GM12872 (cell line): ENCODE results near the gene ACOX2.

Experiments used
- CTCF ChIP-seq: IDR thresholded peaks from 3 replicates; pipeline ENCODE4 v1.5.1; 2011; ENCODE audit warnings: low read depth, mild to moderate bottlenecking, low read length, moderate library complexity; ENCODE audit not compliant: insufficient read depth

The ACOX2 gene

GRCh38 chr3:58526515-58526957 lies 10.5 kb downstream of the ACOX2 start:
- no peak for TF ChIP-seq CTCF

GRCh38 chr3:58524326-58524888 lies 12.6 kb downstream of the ACOX2 start:
- TF ChIP-seq CTCF = no peak

DNA sequence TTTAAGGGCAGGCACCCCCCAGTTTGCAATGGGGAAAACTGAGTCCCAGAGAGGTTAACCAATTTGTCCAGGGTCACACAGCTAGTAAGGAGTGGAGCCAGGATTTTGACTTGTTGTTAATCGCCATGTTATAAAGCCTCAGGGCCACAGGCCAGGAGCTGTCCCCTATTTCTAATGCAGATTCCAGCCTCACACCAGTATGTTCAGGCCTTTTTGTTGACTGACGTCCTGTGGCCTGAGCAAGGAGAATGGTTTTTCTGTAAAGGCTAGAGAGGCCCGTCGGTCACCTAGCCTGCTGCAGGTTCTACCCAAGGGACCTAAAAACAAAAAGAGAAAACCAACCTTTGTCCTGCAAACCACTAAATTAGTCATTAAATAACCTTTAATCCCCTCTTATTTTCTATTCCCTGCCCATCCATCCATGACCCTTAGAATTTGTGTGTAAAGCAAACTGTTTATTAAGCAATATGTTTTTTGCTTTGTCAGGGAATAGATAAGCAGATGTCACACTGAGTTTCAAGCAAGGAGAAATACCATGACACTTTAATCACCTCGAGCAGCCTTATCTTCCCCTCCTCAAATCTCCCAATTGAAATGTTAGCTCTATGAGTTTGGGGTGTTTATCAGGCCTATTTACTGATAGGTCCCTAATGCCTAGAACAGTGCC lies 14.1 kb downstream of the ACOX2 start:
- TF ChIP-seq CTCF = no peak

GRCh38 chr3:58521917-58522631 lies 14.9 kb downstream of the ACOX2 start:
- TF ChIP-seq CTCF = no peak

GRCh38 chr3:58521336-58521670 lies 15.7 kb downstream of the ACOX2 start:
- TF ChIP-seq CTCF = no peak

- no peak for TF ChIP-seq CTCF
Measured at GRCh38 chr3:58520403-58521335, 16.3 kb downstream of the ACOX2 start.

DNA sequence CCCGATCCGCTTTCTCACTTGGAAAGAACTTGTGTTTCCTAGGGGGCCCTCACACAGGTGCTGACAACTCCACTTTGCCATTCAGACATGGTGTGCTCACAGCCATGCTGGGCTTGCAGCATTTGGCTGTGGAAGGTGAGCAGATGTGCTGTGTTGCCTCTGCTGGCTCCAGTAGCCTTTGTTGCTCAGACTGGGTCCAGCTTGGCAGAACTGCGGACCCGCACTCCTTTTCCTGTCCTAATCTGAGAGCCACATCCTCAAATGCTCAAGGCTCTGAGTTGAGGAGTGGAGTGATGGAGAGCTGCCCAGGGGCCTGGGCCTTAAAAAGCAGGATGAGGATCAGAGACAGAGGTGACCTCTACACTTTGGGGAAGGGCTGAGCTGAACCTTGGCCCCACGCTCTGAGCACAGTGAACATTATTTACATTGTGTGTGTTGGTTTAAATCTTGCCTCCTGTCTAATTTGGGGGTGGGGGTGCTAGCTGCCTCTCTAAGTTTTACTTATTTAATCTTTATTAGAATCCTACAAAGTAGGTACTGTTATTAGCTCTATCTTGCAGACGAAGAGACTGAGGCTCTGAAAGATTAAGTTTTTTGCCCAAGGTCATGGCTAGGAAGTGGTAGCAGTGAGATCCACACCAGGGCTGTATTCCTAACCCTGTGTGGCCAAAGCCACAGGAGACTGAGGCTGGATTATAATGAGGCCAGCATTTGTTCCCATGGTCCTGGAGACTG lies 17.2 kb downstream of the ACOX2 start:
- TF ChIP-seq CTCF = no peak
